Measurements from ENCODE around the gene AGK.
"Not testable (repeated sequence)": the region's sequence is repeated elsewhere in the genome, so short reads cannot be mapped to it uniquely, and the experiment has no call there.

The AGK gene

GRCh38 chr7:141645188-141645587, 94.0 kb downstream of the AGK start:
- DNase-seq (ENCODE audit: low read depth, low spot score) = no peak

- no peak for DNase-seq (ENCODE audit: low read depth, low spot score)
Observed at GRCh38 chr7:141646826-141647480, 95.7 kb downstream of the AGK start.

GRCh38 chr7:141647701-141648100, 96.5 kb downstream of the AGK start:
- not testable (repeated sequence) for DNase-seq (ENCODE audit: low read depth, low spot score)

- no peak for DNase-seq (ENCODE audit: low read depth, low spot score)
Observed at GRCh38 chr7:141648276-141649114, 97.3 kb downstream of the AGK start.

GRCh38 chr7:141649137-141649864, 98.1 kb downstream of the AGK start:
- no peak for DNase-seq (ENCODE audit: low read depth, low spot score)

- DNase-seq (ENCODE audit: low read depth, low spot score) = no peak
Observed at GRCh38 chr7:141649865-141650634, 98.8 kb downstream of the AGK start.

GRCh38 chr7:141651417-141651816, 100.2 kb downstream of the AGK start:
- no peak for DNase-seq (ENCODE audit: low read depth, low spot score)

- no peak for DNase-seq (ENCODE audit: low read depth, low spot score)
Observed at GRCh38 chr7:141652691-141653090, 101.5 kb downstream of the AGK start.

- DNase-seq (ENCODE audit: low read depth, low spot score) = no peak
Observed at GRCh38 chr7:141654551-141654950, 103.3 kb downstream of the AGK start.

GRCh38 chr7:141659501-141659900, 108.3 kb downstream of the AGK start:
- no peak for DNase-seq (ENCODE audit: low read depth, low spot score)

GRCh38 chr7:141660259-141660658, 109.0 kb downstream of the AGK start:
- DNase-seq (ENCODE audit: low read depth, low spot score) = no peak

- no peak for DNase-seq (ENCODE audit: low read depth, low spot score)
Observed at GRCh38 chr7:141663081-141663849, 112.1 kb downstream of the AGK start.

- DNase-seq (ENCODE audit: low read depth, low spot score) = no peak
Observed at GRCh38 chr7:141664450-141664849, 113.2 kb downstream of the AGK start.

GRCh38 chr7:141665208-141666035, 114.2 kb downstream of the AGK start:
- DNase-seq (ENCODE audit: low read depth, low spot score) = no peak

GRCh38 chr7:141666071-141666470, 114.9 kb downstream of the AGK start:
- no peak for DNase-seq (ENCODE audit: low read depth, low spot score)

GRCh38 chr7:141668853-141669252, 117.6 kb downstream of the AGK start:
- no peak for DNase-seq (ENCODE audit: low read depth, low spot score)

- no peak for DNase-seq (ENCODE audit: low read depth, low spot score)
Observed at GRCh38 chr7:141671705-141672496, 120.7 kb downstream of the AGK start.

- DNase-seq (ENCODE audit: low read depth, low spot score) = no peak
Observed at GRCh38 chr7:141673346-141673745, 122.1 kb downstream of the AGK start.

GRCh38 chr7:141674171-141674671, 123.0 kb downstream of the AGK start:
- no peak for DNase-seq (ENCODE audit: low read depth, low spot score)
